Measurements from ENCODE around the gene IFITM10.

Gene IFITM10

DNA sequence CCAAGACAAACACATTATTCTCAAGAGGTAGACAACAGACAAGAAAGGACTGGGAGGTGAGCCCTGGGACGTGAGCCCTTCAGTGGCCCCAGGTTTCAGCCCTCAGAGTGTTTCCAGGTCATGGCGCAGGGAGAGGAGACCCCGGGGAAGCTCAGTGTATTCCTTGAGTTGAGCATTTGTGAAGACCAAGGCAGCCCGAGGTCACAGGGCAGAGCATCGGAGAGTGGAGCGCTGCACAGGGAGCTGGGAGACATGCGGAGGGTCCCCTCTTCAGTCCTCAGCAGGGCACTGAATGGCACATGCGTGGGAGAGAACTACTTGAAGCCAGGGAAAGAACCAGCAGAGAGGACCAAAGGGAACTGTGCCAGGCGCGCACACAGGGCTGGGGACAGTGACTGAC lies 41.7 kb downstream of the IFITM10 start:
- Histone ChIP-seq H3K27me3 (ENCODE audit: insufficient read depth, low read depth, severe bottlenecking) (peaks cover 88% of the 10 kb centered on the region), H3K36me3 (no peaks in the 10 kb centered on the region), H3K27ac (no peak overlapping the region), H3K9me3 (ENCODE audit: severe bottlenecking) (peaks cover 5% of the 10 kb centered on the region), H3K4me3 (ENCODE audit: low read depth, low read length) (no peak overlapping the region)
- no peak for DNase-seq
- TF ChIP-seq, protein P1, sequence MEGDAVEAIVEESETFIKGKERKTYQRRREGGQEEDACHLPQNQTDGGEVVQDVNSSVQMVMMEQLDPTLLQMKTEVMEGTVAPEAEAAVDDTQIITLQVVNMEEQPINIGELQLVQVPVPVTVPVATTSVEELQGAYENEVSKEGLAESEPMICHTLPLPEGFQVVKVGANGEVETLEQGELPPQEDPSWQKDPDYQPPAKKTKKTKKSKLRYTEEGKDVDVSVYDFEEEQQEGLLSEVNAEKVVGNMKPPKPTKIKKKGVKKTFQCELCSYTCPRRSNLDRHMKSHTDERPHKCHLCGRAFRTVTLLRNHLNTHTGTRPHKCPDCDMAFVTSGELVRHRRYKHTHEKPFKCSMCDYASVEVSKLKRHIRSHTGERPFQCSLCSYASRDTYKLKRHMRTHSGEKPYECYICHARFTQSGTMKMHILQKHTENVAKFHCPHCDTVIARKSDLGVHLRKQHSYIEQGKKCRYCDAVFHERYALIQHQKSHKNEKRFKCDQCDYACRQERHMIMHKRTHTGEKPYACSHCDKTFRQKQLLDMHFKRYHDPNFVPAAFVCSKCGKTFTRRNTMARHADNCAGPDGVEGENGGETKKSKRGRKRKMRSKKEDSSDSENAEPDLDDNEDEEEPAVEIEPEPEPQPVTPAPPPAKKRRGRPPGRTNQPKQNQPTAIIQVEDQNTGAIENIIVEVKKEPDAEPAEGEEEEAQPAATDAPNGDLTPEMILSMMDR (IDR thresholded peaks at IDR 0.05; ENCODE audit: low read depth, low read length) = no peak

DNA sequence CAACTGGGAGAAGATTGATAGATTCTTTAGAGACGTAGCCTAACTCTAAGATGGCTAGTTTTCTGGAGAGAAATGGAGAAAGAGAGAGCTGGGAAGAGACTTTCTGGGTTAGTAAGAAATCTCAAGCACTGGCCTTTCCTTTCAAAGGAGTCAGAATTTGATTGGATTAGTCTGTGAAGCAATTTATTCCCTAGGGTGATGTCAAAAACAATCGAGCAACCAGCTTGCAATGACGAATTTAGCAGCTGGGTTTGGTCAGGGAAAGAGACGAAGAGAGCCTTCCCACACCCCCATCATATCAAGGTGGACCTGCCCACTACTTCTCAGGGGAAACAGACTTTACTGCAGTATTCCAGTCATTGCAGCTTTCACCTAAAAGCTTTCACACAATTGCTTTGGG lies 42.6 kb downstream of the IFITM10 start:
- peaks cover 93% of the 10 kb centered on the region for H3K27me3 ChIP-seq (ENCODE audit: insufficient read depth, low read depth, severe bottlenecking)
- no peak overlapping the region for H3K27ac ChIP-seq
- no peak for DNase-seq
- TF ChIP-seq, protein P1 (IDR thresholded peaks at IDR 0.05; ENCODE audit: low read depth, low read length) = no peak
- peaks cover 5% of the 10 kb centered on the region for H3K9me3 ChIP-seq (ENCODE audit: severe bottlenecking)
- H3K36me3 ChIP-seq = no peaks in the 10 kb centered on the region
- no peak overlapping the region for H3K4me3 ChIP-seq (ENCODE audit: low read depth, low read length)

DNA sequence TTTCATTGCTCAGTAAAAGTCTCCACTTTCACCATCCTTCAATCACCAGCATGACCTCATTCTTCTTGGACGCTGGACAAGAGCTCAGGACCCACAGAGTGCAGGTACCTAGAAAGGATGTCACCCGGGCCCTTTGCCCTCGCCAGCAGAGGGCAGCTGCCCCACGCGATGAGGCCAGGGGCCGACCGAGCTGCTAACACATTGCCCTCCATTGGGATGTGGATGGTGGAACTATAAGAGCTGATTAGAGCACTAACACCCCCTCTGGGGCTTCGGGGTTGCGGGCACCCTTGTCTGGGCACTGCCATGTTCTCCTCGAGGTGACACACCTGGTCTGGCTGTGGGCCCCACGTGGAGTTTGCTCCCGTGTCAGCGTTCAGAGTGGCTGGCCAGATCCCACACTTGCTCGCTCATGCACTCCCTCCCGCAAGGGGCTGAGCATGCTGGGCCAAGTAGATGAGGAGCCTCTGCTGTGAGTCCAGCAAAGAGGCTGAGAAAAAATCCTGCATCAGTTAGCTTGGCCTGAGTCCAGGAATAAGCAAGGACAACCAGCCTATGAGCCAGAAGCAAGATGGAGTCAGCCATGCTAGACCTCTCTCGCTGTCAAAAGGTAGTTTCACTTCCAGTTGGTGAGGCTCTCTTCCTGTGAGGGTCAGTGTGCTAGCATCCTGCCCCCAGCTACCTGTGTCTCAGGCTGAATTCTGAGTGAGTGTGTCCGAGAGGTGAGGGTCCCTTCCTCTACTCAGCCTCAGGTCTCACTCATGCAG lies 43.6 kb downstream of the IFITM10 start:
- H3K9me3 ChIP-seq (ENCODE audit: severe bottlenecking) = peaks cover 5% of the 10 kb centered on the region
- H3K27ac ChIP-seq = no peak overlapping the region
- TF ChIP-seq, protein P1 (IDR thresholded peaks at IDR 0.05; ENCODE audit: low read depth, low read length) = peak; percentile 39; the same call in 1 of the 2 replicates
- H3K36me3 ChIP-seq = no peaks in the 10 kb centered on the region
- DNase-seq = no peak
- no peak overlapping the region for H3K4me3 ChIP-seq (ENCODE audit: low read depth, low read length)
- H3K27me3 ChIP-seq (ENCODE audit: insufficient read depth, low read depth, severe bottlenecking) = peaks cover 93% of the 10 kb centered on the region

DNA sequence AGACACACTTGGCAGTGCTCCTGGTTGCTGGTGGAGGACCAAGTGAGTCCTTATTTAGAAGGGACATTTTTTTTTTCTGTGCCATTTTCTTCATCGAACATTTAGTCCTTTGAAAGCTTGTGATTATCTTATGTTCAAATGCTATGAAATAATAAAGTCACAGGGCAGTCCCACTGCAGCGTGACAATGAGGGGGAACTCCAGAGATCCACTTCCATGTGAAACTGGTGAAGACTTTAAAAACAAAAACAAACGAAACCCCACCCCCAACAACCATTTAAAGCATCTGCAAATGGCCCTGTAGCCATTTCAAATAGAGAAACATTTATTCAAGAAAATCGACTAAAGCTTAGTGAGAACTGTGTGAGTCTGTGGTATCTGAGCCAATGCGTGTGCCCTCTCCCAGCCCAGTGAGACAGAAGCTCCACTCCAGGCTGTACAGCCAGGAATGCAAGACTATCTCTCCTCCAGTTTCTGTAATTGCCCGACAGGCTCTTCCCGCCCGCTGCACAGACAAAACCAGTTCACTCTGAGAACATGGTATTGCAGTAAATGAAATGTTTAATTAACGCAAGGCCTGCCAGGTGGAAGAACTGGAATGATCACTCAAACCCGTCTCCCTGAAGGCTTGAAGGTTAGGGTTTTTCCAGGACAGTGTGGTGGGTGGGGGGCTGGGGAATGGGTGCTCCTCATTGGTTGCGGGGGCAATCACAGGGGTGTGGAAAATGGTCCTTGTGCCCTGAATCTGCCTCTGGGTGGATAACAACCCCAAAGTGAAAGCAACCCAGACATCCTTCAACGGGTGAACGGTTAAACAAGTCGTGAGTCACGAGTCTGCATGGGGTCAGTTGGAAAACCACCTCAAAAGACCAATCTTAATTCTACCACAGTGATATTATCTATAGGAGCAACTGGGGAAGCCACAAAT lies 45.0 kb downstream of the IFITM10 start:
- no peak overlapping the region for H3K27ac ChIP-seq
- H3K4me3 ChIP-seq (ENCODE audit: low read depth, low read length) = no peak overlapping the region
- peaks cover 93% of the 10 kb centered on the region for H3K27me3 ChIP-seq (ENCODE audit: insufficient read depth, low read depth, severe bottlenecking)
- H3K9me3 ChIP-seq (ENCODE audit: severe bottlenecking) = peaks cover 5% of the 10 kb centered on the region
- TF ChIP-seq, protein P1 (IDR thresholded peaks at IDR 0.05; ENCODE audit: low read depth, low read length) = no peak
- H3K36me3 ChIP-seq = no peaks in the 10 kb centered on the region
- DNase-seq = no peak

DNA sequence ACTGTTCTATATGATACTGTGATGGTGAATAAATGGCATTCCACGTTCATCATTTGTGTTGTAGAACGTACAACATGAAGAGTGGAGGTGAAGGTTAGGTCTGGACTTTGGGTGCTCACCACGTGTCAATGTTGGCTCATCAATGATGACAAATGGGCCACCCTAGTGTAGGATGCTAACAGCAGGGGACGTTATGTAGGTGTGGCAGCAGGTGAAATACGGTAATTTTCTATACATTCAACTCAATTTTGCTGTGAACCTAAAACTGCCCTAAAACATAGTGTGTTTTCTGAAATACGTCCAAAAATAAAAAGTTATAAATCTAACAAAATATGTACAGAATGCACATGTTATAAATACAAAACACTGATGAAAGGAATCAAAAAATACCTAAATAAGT lies 47.2 kb downstream of the IFITM10 start:
- DNase-seq = no peak

More for the DNA sequence above, 47.2 kb downstream of the IFITM10 start:
- Histone ChIP-seq H3K9me3 (ENCODE audit: severe bottlenecking) (peaks cover 5% of the 10 kb centered on the region), H3K4me3 (ENCODE audit: low read depth, low read length) (no peak overlapping the region), H3K36me3 (no peaks in the 10 kb centered on the region), H3K27me3 (ENCODE audit: insufficient read depth, low read depth, severe bottlenecking) (peaks cover 94% of the 10 kb centered on the region), H3K27ac (no peak overlapping the region)
- TF ChIP-seq, protein P1 (IDR thresholded peaks at IDR 0.05; ENCODE audit: low read depth, low read length) = no peak

Data from WERI-Rb-1 (cell line).